BLaER1 treated with 17β-estradiol and CSF1 and Interleukin-3, amounts not matched to agents 10 nM and 100 nM (cell line): ENCODE data around the gene PTGFRN.

Experiments used
- H3K27ac ChIP-seq, 11 experiments: shearing (Covaris generic); formaldehyde crosslinking; 2 replicates each; pipeline ENCODE4 v1.8.1; 2022
- H3K27me3 ChIP-seq, 11 experiments: shearing (Covaris generic); formaldehyde crosslinking; 2 replicates each; pipeline ENCODE4 v1.8.1; 2022
- H3K36me3 ChIP-seq, 11 experiments: shearing (Covaris generic); formaldehyde crosslinking; 2 replicates each; pipeline ENCODE4 v1.8.1; 2022
- H3K4me1 ChIP-seq, 10 experiments: shearing (Covaris generic); formaldehyde crosslinking; 2 replicates each; pipeline ENCODE4 v1.8.1; 2022
- H3K4me2 ChIP-seq, 11 experiments: shearing (Covaris generic); formaldehyde crosslinking; 2 replicates each; pipeline ENCODE4 v1.8.1; 2022
- H3K4me3 ChIP-seq, 10 experiments: shearing (Covaris generic); formaldehyde crosslinking; 2 replicates each; pipeline ENCODE4 v1.8.1; 2022
- H3K9ac ChIP-seq, 11 experiments: shearing (Covaris generic); formaldehyde crosslinking; 2 replicates each; pipeline ENCODE4 v1.8.1; 2022
- H3K9me3 ChIP-seq, 11 experiments: shearing (Covaris generic); formaldehyde crosslinking; replicated peaks in 1 of 11; 2 replicates each; pipeline ENCODE4 v1.8.1; 2022
- H4K20me1 ChIP-seq, 11 experiments: shearing (Covaris generic); formaldehyde crosslinking; 2 replicates each; pipeline ENCODE4 v1.8.1; 2022
- Cebpa-rat ChIP-seq, 11 experiments: shearing (Covaris generic); IDR thresholded peaks; 2 replicates each; pipeline ENCODE4 v1.8.1; 2022

The PTGFRN gene

DNA sequence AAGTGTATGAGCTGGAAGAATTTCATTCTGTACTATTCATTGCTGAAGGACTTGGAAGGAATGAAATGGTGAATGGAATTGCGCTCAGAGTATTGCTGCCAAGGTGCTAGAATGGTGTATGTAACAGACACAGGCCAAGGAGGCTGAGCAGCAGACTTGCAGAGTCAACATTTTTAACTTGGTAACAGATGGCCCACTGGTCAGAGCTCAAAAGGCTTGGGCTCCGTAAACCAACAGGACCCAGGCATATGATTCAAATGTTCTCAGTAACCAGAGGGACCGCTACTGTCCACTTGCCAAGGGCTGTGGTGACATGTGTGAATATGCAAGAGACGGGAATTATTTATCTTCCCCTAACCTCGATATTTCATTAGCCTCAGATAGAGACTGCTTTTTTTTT is 28.8 kb upstream of the PTGFRN start:
- Histone ChIP-seq H3K9me3 (no peaks in the 10 kb centered on the region), H3K36me3 (no peaks in the 10 kb centered on the region), H3K27ac (peak overlapping the region in 4 of 11 experiments; percentile 1 to 90 (median 89); a peak in 6 of 22 replicates), H3K27me3 (no peaks in the 10 kb centered on the region), H3K4me2 (peak overlapping the region; percentile 14 to 99 (median 84); a peak in 17 of 22 replicates), H3K9ac (no peak overlapping the region), H3K4me1 (peaks cover 70 to 85% (median 81%) of the 10 kb centered on the region in 10 experiments), H4K20me1 (no peaks in the 10 kb centered on the region), H3K4me3 (peak overlapping the region in 1 of 10 experiments; percentile 16; a peak in 1 of 20 replicates)
- no peak for TF ChIP-seq Cebpa-rat (IDR thresholded peaks at IDR 0.05)

DNA sequence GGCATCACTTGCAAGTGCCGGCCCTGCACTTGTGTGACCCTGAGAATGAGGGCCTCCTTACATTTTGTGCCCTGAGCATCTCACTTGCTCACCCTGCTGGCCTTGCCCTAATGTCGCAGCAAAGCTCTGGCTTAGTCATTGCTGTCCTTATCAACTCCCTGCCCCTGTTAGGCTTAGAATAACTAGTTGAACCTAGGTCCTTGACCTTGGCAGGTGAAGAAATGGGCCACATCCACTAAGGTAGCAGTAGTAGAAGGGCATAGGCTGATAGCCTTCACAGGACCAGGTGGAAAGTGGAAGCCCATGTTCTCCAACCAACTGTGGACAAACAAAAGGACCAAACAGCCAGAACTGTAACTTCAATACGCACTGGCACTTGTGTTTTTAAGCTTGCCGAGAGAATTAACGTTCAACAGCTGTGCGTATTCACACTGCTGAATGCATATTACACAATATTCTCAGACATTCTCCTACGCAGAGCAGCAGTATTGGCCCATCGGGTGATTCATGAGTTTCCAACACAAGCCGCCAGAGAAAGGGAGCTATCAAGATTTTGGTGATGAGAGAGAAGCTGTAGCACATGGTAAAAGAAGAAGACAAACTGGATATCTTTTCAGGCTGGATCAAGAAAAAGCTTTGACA is 27.7 kb upstream of the PTGFRN start:
- H3K36me3 ChIP-seq, result no peaks in the 10 kb centered on the region
- H3K4me1 ChIP-seq, result peaks cover 59 to 75% (median 71%) of the 10 kb centered on the region in 10 experiments
- peak overlapping the region; percentile 1 to 99 (median 60); a peak in 17 of 22 replicates for H3K4me2 ChIP-seq
- no peaks in the 10 kb centered on the region for H4K20me1 ChIP-seq
- no peak overlapping the region for H3K4me3 ChIP-seq
- peak in 4 of 11 experiments; percentile 13 to 67 (median 30); a peak in 2 of 22 replicates for TF ChIP-seq Cebpa-rat (IDR thresholded peaks at IDR 0.05)
- H3K9me3 ChIP-seq, result no peaks in the 10 kb centered on the region
- no peaks in the 10 kb centered on the region for H3K27me3 ChIP-seq
- H3K27ac ChIP-seq, result peak overlapping the region in 5 of 11 experiments; percentile 20 to 54 (median 37); a peak in 7 of 22 replicates
- no peak overlapping the region; a peak in 1 of 22 replicates for H3K9ac ChIP-seq

DNA sequence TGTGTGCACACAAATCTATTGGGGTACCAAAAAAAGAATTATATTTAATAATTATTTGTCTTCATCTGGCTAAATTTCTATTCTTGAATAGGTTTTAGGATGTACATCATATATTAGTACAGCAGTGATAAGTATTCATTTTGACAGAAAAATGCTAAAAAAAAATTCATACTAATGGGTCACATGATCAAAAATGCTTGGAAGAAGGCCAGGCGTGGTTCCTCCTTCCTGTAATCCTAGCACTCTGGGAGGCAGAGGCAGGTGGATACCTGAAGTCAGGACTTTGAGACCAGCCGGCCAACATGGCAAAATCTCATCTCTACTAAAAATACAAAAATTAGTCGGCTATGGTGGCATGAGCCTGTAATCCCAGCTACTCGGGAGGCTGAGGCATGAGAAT is 26.9 kb upstream of the PTGFRN start:
- H3K4me2 ChIP-seq, result peak overlapping the region in 10 of 11 experiments; percentile 36 to 99 (median 66); a peak in 15 of 22 replicates
- no peaks in the 10 kb centered on the region for H4K20me1 ChIP-seq
- no peak for TF ChIP-seq Cebpa-rat (IDR thresholded peaks at IDR 0.05)
- H3K36me3 ChIP-seq, result no peaks in the 10 kb centered on the region
- no peak overlapping the region for H3K4me3 ChIP-seq
- H3K9ac ChIP-seq, result no peak overlapping the region
- H3K27me3 ChIP-seq, result no peaks in the 10 kb centered on the region
- H3K9me3 ChIP-seq, result no peaks in the 10 kb centered on the region
- peaks cover 50 to 67% (median 62%) of the 10 kb centered on the region in 10 experiments for H3K4me1 ChIP-seq
- 0 out of 22 replicates have a peak overlapping the region, but pooled peaks of 1 of the 11 experiments have one; percentile 3 for H3K27ac ChIP-seq

- TF ChIP-seq Cebpa-rat (IDR thresholded peaks at IDR 0.05), result no peak
These were observed 23.3 kb upstream of the PTGFRN start for GRCh38 chr1:116886291-116886878.

DNA sequence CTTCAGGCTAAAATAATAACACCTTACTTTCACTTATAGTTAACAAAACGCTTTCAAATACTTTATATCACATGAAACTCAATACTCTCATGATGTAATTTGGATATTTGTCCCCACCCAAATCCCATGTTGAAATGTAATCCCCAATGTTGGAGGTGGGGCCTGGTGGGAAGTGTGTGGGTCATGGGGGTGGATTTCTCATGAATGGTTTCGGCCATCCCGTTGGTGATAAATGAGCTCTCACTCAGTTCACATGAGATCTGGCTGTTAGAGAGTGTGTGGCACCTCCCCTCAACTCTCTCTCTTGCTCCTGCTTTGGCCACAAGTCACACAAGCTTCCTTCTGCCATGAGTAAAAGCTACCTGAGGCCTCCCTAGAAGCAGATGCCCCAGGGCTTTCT is 22.5 kb upstream of the PTGFRN start:
- Histone ChIP-seq H3K9ac (no peak overlapping the region), H3K27me3 (no peaks in the 10 kb centered on the region), H3K4me3 (no peak overlapping the region), H3K9me3 (no peaks in the 10 kb centered on the region), H3K4me1 (peaks cover 22 to 52% (median 30%) of the 10 kb centered on the region in 10 experiments), H3K27ac (no peak overlapping the region), H3K36me3 (no peaks in the 10 kb centered on the region), H4K20me1 (no peaks in the 10 kb centered on the region), H3K4me2 (no peak overlapping the region)
- no peak for TF ChIP-seq Cebpa-rat (IDR thresholded peaks at IDR 0.05)

More at GRCh38 chr1:116886291-116886878, 23.3 kb upstream of the PTGFRN start:
- Histone ChIP-seq H3K4me1 (peaks cover 20 to 55% (median 32%) of the 10 kb centered on the region in 10 experiments), H4K20me1 (no peaks in the 10 kb centered on the region), H3K4me3 (no peak overlapping the region), H3K9me3 (no peaks in the 10 kb centered on the region), H3K36me3 (no peaks in the 10 kb centered on the region), H3K4me2 (0 out of 22 replicates have a peak overlapping the region, but pooled peaks of 1 of the 11 experiments have one; percentile 1), H3K9ac (no peak overlapping the region), H3K27ac (no peak overlapping the region), H3K27me3 (no peaks in the 10 kb centered on the region)

DNA sequence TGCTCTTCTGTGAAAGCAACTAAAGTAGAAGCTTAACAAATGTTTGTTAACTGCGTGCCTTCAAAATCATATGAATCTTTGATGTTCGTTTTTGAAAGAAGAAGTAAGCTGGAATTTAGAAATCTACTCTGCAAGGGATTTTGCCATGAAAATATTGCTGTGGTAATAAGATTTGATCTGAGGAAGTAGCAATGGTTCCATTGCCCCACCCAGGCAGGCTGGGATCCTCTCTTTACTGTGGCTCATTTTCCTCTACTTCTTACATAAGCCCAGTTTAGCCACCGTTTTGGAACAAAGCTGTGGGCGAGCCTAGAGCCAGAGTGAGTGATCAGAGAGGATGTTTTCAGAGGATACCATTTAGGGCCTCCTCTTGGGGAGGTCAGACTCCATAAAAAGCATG is 20.3 kb upstream of the PTGFRN start:
- peak overlapping the region in 2 of 11 experiments; percentile 18 to 56; a peak in 3 of 22 replicates for H3K27ac ChIP-seq
- no peak for TF ChIP-seq Cebpa-rat (IDR thresholded peaks at IDR 0.05)
- H3K9me3 ChIP-seq, result peaks cover 0 to 16% (median 9%) of the 10 kb centered on the region in 11 experiments; a peak in 11 of 22 replicates
- H3K4me3 ChIP-seq, result no peak overlapping the region
- H3K4me2 ChIP-seq, result peak overlapping the region in 4 of 11 experiments; percentile 20 to 63 (median 59); a peak in 7 of 22 replicates
- 0 out of 22 replicates have a peak overlapping the region, but pooled peaks of 1 of the 11 experiments have one; percentile 1 for H3K9ac ChIP-seq
- peaks cover 6 to 36% (median 10%) of the 10 kb centered on the region in 10 experiments; a peak in 18 of 20 replicates for H3K4me1 ChIP-seq
- H4K20me1 ChIP-seq, result no peaks in the 10 kb centered on the region
- no peaks in the 10 kb centered on the region for H3K27me3 ChIP-seq
- H3K36me3 ChIP-seq, result no peaks in the 10 kb centered on the region

- Histone ChIP-seq H3K36me3 (no peaks in the 10 kb centered on the region), H3K4me3 (no peak overlapping the region), H4K20me1 (no peaks in the 10 kb centered on the region), H3K9ac (no peak overlapping the region), H3K27me3 (no peaks in the 10 kb centered on the region), H3K4me1 (peaks cover 6 to 36% (median 10%) of the 10 kb centered on the region in 10 experiments; a peak in 17 of 20 replicates), H3K27ac (no peak overlapping the region), H3K9me3 (peaks cover 10 to 37% (median 19%) of the 10 kb centered on the region in 11 experiments; a peak in 16 of 22 replicates), H3K4me2 (peak overlapping the region; percentile 10 to 47 (median 34); a peak in 17 of 22 replicates)
- 0 out of 22 replicates have a peak, but pooled peaks of 1 of the 11 experiments have one; percentile 25 for TF ChIP-seq Cebpa-rat (IDR thresholded peaks at IDR 0.05)
These were observed 18.2 kb upstream of the PTGFRN start for GRCh38 chr1:116891396-116892079.

GRCh38 chr1:116895073-116895472 is 14.6 kb upstream of the PTGFRN start:
- Histone ChIP-seq H3K27me3 (no peaks in the 10 kb centered on the region), H3K4me2 (no peak overlapping the region), H3K27ac (no peak overlapping the region), H3K4me3 (no peak overlapping the region), H3K9ac (no peak overlapping the region), H3K36me3 (no peaks in the 10 kb centered on the region), H4K20me1 (no peaks in the 10 kb centered on the region), H3K4me1 (peaks cover 5 to 16% (median 9%) of the 10 kb centered on the region in 10 experiments; a peak in 17 of 20 replicates), H3K9me3 (peaks cover 10 to 43% (median 20%) of the 10 kb centered on the region in 11 experiments; a peak in 16 of 22 replicates)
- TF ChIP-seq Cebpa-rat (IDR thresholded peaks at IDR 0.05), result no peak
